OCI-LY1 (cell line): ENCODE measurements around the gene PYGB.

ENCODE experiments used
- H2AFZ ChIP-seq: fragments of 200-600 bp; sonication (generic), shearing (Covaris generic); 2 replicates; pipeline ENCODE4 v1.6.0; 2014; ENCODE audit warnings: antibody characterized with exemption, mild to moderate bottlenecking, low read length
- H3F3A ChIP-seq: fragments of 200-600 bp; sonication (generic), shearing (Covaris generic); 2 replicates; pipeline ENCODE4 v1.6.0; 2014; ENCODE audit warnings: mild to moderate bottlenecking, antibody characterized with exemption, low read length, moderate library complexity; ENCODE audit not compliant: insufficient read depth
- H3K27ac ChIP-seq: fragments of 200-600 bp; sonication (generic); 2 replicates; pipeline ENCODE4 v1.5.1; 2014; ENCODE audit warnings: low read length, mixed run types, mild to moderate bottlenecking, low read depth; ENCODE audit not compliant: poor library complexity, severe bottlenecking
- H3K27me3 ChIP-seq: fragments of 200-600 bp; sonication (generic); 2 replicates; pipeline ENCODE4 v1.6.0; 2014; ENCODE audit warnings: antibody characterized with exemption, mild to moderate bottlenecking, low read length, moderate library complexity; ENCODE audit not compliant: insufficient read depth
- H3K36me3 ChIP-seq: fragments of 200-600 bp; sonication (generic); 2 replicates; pipeline ENCODE4 v1.6.1; 2014; ENCODE audit warnings: mild to moderate bottlenecking, antibody characterized with exemption, low read length, moderate library complexity, mixed read lengths; ENCODE audit not compliant: insufficient read depth
- H3K4me1 ChIP-seq: fragments of 200-600 bp; sonication (generic); 2 replicates; pipeline ENCODE4 v1.5.1; 2014; ENCODE audit warnings: mild to moderate bottlenecking, low read length, moderate library complexity; ENCODE audit not compliant: insufficient read depth, severe bottlenecking
- H3K4me2 ChIP-seq: fragments of 200-600 bp; sonication (generic), shearing (Covaris generic); 2 replicates; pipeline ENCODE4 v1.6.1; 2014; ENCODE audit warnings: low read length
- H3K4me3 ChIP-seq: fragments of 200-600 bp; sonication (generic); 2 replicates; pipeline ENCODE4 v1.5.1; 2014; ENCODE audit warnings: low read length, low read depth, mild to moderate bottlenecking, mixed read lengths; ENCODE audit not compliant: poor library complexity, severe bottlenecking
- H3K79me2 ChIP-seq: fragments of 200-600 bp; shearing (Covaris generic); 2 replicates; pipeline ENCODE4 v1.6.1; 2016; ENCODE audit warnings: mixed run types, low read length, mixed read lengths; ENCODE audit not compliant: insufficient read depth
- H3K9ac ChIP-seq: fragments of 200-600 bp; sonication (generic), shearing (Covaris generic); 2 replicates; pipeline ENCODE4 v1.6.1; 2014; ENCODE audit warnings: mild to moderate bottlenecking, low read length, mixed read lengths
- H3K9me2 ChIP-seq: fragments of 200-600 bp; sonication (generic), shearing (Covaris generic); 2 replicates; pipeline ENCODE4 v1.6.1; 2014; ENCODE audit warnings: low read depth, mild to moderate bottlenecking, low read length, mixed read lengths
- H3K9me3 ChIP-seq: fragments of 200-600 bp; shearing (Covaris generic); 2 replicates; pipeline ENCODE4 v1.6.1; 2014; ENCODE audit warnings: low read length, mixed read lengths
- H4K20me1 ChIP-seq: fragments of 200-600 bp; sonication (generic), shearing (Covaris generic); 2 replicates; pipeline ENCODE4 v1.6.0; 2016; ENCODE audit warnings: mild to moderate bottlenecking, low read length; ENCODE audit not compliant: insufficient read depth
- CTCF ChIP-seq: fragments of 200-600 bp; sonication (generic), shearing (Covaris generic); IDR thresholded peaks from 2 replicates; pipeline ENCODE4 v1.5.1; 2017; ENCODE audit warnings: mild to moderate bottlenecking, antibody characterized with exemption, low read length, moderate library complexity, mixed read lengths
- EZH2 ChIP-seq: fragments of 200-600 bp; sonication (generic), shearing (Covaris generic); IDR thresholded peaks from 2 replicates; pipeline ENCODE4 v1.8.0; 2017; ENCODE audit warnings: borderline replicate concordance, mixed run types, mild to moderate bottlenecking, antibody characterized with exemption, low read length, moderate library complexity, mixed read lengths

Gene PYGB

GRCh38 chr20:25271486-25272222 is 23.8 kb downstream of the PYGB start:
- Histone ChIP-seq H3K9me3 (no peaks in the 10 kb centered on the region), H3K27ac (no peak overlapping the region), H4K20me1 (no peaks in the 10 kb centered on the region), H2AFZ (no peak overlapping the region), H3K9ac (no peak overlapping the region), H3K9me2 (no peaks in the 10 kb centered on the region), H3K4me1 (peaks cover 25% of the 10 kb centered on the region), H3K27me3 (no peaks in the 10 kb centered on the region), H3K36me3 (peaks cover 51% of the 10 kb centered on the region), H3F3A (no peaks in the 10 kb centered on the region), H3K4me3 (no peak overlapping the region), H3K4me2 (no peak overlapping the region), H3K79me2 (no peaks in the 10 kb centered on the region)
- TF ChIP-seq CTCF (no peak), EZH2 (no peak)

GRCh38 chr20:25272223-25273000 is 24.5 kb downstream of the PYGB start:
- no peaks in the 10 kb centered on the region for H3K27me3 ChIP-seq
- H3K9ac ChIP-seq, result no peak overlapping the region
- H4K20me1 ChIP-seq, result no peaks in the 10 kb centered on the region
- H3K4me2 ChIP-seq, result no peak overlapping the region
- H3K9me2 ChIP-seq, result no peaks in the 10 kb centered on the region
- no peaks in the 10 kb centered on the region for H3K9me3 ChIP-seq
- H2AFZ ChIP-seq, result no peak overlapping the region
- H3K4me1 ChIP-seq, result peaks cover 17% of the 10 kb centered on the region
- H3K36me3 ChIP-seq, result peaks cover 54% of the 10 kb centered on the region
- no peak for TF ChIP-seq EZH2
- no peak for TF ChIP-seq CTCF
- H3K27ac ChIP-seq, result no peak overlapping the region
- H3F3A ChIP-seq, result no peaks in the 10 kb centered on the region
- H3K79me2 ChIP-seq, result no peaks in the 10 kb centered on the region
- no peak overlapping the region for H3K4me3 ChIP-seq

GRCh38 chr20:25273046-25273445 is 25.2 kb downstream of the PYGB start:
- Histone ChIP-seq H3K4me2 (no peak overlapping the region), H3K4me3 (no peak overlapping the region), H3K27ac (no peak overlapping the region), H3K9ac (no peak overlapping the region), H3K36me3 (peaks cover 60% of the 10 kb centered on the region), H3K9me2 (no peaks in the 10 kb centered on the region), H4K20me1 (no peaks in the 10 kb centered on the region), H2AFZ (no peak overlapping the region), H3K9me3 (no peaks in the 10 kb centered on the region), H3K79me2 (no peaks in the 10 kb centered on the region), H3K27me3 (no peaks in the 10 kb centered on the region), H3K4me1 (peaks cover 12% of the 10 kb centered on the region), H3F3A (no peaks in the 10 kb centered on the region)
- TF ChIP-seq CTCF (no peak), EZH2 (no peak)
